ENCODE results near the gene FANCI. TPM values are rescaled to one million over a fixed set of nuclear protein-coding genes. Genes with fewer than 3 reads are reported as not detected.

FANCI gene
- total and polyA plus RNA-seq, 5 donors: 1.1 to 4.6 (median 4.0) TPM

DNA sequence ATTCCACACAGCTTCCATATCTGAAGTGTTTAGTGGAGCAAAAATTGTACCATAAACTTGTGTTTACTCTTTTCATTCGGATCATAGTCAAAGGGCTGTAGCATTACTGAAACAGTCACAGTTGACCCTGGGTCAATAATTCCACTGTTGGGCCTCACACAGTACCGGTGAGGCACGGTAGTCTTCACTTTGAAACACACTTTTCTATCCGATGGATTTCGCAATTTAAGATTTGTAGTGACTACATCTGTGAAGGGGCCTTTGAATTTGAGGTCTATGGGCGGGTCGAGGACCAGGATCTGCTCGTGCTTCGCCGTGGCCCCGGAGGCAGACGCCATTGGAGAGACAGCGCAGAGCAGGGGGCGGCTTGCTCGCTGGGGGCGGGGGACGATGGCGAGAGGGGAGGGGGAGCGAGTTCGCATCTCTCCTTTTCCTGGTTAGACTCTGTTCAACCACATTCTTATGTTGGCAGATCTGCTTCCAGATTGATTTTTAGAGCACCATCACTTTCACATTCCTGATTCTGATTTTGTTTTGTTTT is 42.2 kb upstream of the FANCI start:
- H3K27me3 ChIP-seq (ENCODE audit: control insufficient read depth, insufficient read depth): no peaks in the 10 kb centered on the region
- intact Hi-C loops (cut with DNase I): loop anchor here in 1 of 4 donors (10.0 kb wide), 1 partner anchor 103 kb away; no protein-coding TSS in a partner anchor
- no peak overlapping the region for H3K27ac ChIP-seq (ENCODE audit: low read length)
- 87% methylated on average over 20 of the region's 20 CpGs for WGBS
- no peaks in the 10 kb centered on the region for H3K4me1 ChIP-seq (ENCODE audit: control insufficient read depth, insufficient read depth, low read length)
- no peak for DNase-seq
- no peaks in the 10 kb centered on the region for H3K9me3 ChIP-seq (ENCODE audit: control insufficient read depth, low read length)
- ATAC-seq: no peak
- H3K4me3 ChIP-seq (ENCODE audit: low read length): no peak overlapping the region

DNA sequence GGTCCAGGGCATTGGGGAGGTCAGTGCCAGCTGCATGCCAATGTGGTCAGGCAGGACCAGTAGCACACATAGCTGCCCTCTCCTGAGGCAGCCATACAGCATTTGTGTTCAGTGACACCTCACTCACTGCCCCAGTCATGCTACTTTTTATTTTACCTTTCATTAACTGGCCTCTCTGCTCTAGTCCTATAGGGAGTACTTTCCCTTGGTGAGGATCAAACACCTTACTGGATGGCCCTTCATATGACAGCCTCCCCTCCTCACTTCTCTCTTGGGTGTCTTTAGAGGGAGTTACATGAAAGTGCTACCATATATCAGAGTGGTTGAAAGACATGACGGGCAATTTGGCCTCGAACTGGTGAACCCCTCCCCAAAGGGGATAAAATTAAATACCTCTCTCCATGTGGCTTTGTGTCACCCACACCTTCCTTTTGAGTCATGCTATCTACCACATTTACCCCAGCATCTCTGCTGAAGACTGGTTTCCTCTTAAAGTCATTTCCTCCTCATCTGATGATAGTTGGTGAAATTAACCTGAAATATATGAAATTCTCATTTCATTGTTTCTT is 40.0 kb upstream of the FANCI start:
- H3K4me3 ChIP-seq (ENCODE audit: low read length): no peak overlapping the region
- 54% methylated on average over 2 of the region's 2 CpGs for WGBS
- DNase-seq: no peak
- intact Hi-C loops (cut with DNase I): loop anchor here in 1 of 4 donors (10.0 kb wide), 1 partner anchor 101 kb away; no protein-coding TSS in a partner anchor
- H3K27ac ChIP-seq (ENCODE audit: low read length): no peak overlapping the region
- H3K9me3 ChIP-seq (ENCODE audit: control insufficient read depth, low read length): no peaks in the 10 kb centered on the region
- H3K27me3 ChIP-seq (ENCODE audit: control insufficient read depth, insufficient read depth): no peaks in the 10 kb centered on the region
- H3K4me1 ChIP-seq (ENCODE audit: control insufficient read depth, insufficient read depth, low read length): no peaks in the 10 kb centered on the region
- ATAC-seq: no peak

DNA sequence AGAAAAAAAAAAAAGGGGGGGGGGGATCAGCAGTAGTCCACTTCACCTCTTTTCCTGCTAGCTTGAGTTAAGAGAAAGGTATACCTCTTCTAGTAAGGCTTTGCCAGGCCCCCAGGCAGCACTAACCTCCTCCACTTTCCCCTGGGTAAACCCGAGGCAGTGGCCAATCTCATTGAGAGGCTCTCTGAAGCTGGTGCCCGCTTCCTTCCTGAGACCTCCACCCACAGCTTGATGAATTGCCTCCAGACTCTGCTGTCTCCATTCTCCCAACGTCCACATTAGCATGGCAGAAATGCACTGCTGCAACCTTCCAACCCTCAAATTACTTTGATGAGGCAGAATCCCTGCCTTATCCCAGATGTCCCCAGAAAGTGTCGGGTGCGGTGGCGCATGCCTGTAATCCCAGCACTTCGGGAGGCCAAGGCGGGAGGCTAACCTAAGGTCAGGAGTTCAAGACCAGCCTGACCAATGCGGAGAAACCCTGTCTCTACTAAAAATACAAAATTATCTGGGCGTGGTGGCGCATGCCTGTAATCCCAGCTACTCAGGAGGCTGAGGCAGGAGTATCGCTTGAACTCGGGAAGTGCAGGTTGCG is 37.7 kb upstream of the FANCI start:
- Histone ChIP-seq H3K27me3 (ENCODE audit: control insufficient read depth, insufficient read depth) (no peaks in the 10 kb centered on the region), H3K9me3 (ENCODE audit: control insufficient read depth, low read length) (no peaks in the 10 kb centered on the region), H3K27ac (ENCODE audit: low read length) (no peak overlapping the region), H3K4me3 (ENCODE audit: low read length) (no peak overlapping the region), H3K4me1 (ENCODE audit: control insufficient read depth, insufficient read depth, low read length) (no peaks in the 10 kb centered on the region)
- intact Hi-C loops (cut with DNase I): loop anchor here in 1 of 4 donors (10.0 kb wide), 1 partner anchor 99 kb away; no protein-coding TSS in a partner anchor
- DNase-seq (no peak), ATAC-seq (no peak)
- 78% methylated on average over 14 of the region's 14 CpGs for WGBS

DNA sequence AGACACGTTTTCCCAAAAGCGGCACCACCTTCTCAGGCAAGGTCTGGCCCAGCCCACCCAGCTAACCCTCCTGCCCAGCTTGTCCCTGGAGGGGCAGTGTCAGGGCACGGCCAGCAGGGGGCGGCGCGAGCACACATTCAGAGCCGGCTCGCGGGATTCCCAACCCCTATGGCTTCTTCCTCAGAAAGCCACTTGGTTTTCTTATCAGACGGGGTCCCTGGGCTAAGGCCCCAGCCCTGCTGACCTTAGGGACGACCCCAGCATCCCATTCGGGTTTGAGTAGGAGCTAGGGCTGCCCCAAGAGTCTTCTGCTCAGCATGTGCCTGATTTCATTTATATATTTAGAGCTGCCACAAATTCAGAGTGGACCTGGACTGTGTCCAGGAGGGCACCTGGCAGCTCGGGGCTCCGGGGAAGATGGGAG is 36.9 kb upstream of the FANCI start:
- WGBS: under 1% methylated on average over 14 of the region's 14 CpGs
- DNase-seq (peak; percentile 73 to 90 (median 88)), ATAC-seq (peak; percentile 84 to 87)
- no peaks in the 10 kb centered on the region for H3K4me1 ChIP-seq (ENCODE audit: control insufficient read depth, insufficient read depth, low read length)
- no peaks in the 10 kb centered on the region for H3K9me3 ChIP-seq (ENCODE audit: control insufficient read depth, low read length)
- no peak overlapping the region for H3K4me3 ChIP-seq (ENCODE audit: low read length)
- intact Hi-C loops (cut with DNase I): loop anchor here in 1 of 4 donors (10.0 kb wide), 1 partner anchor 98 kb away; no protein-coding TSS in a partner anchor
- no peaks in the 10 kb centered on the region for H3K27me3 ChIP-seq (ENCODE audit: control insufficient read depth, insufficient read depth)
- H3K27ac ChIP-seq (ENCODE audit: low read length): no peak overlapping the region

DNA sequence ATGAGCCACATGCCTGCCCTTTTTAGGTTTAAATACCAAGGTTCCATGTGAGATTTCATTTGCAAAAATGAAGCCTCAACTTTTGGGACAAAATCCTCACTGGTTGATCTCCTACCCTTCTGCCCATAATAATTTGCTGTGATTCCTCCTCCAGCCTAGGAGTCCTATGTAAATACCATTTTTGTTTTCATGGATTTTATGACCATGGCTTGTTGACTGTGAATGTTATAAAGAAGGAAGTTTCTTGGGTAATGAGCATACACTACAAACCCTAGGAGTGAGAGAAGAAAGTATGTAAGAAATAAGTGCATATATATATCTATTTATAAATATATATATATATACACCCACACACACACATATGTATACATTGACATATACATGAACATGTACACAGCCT is 35.5 kb upstream of the FANCI start:
- ATAC-seq: no peak

DNA sequence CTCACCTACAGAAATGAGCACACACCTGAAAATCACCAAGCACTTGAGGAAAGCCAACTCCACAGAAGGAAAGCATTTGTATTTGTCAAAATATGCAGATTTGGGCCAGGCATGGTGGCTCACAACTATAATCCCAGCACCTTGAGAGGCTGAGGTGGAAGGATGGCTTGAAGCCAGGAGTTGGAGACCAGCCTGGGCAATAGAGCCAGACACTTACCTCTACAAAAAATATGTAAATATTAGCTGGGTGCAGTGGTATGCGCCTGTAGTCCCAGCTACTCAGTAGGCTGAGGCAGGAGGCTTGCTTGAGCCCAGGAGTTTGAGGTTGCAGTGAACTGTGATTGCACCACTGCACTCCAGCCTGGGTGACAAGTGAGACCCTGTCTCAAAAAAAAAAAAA is 34.7 kb upstream of the FANCI start:
- DNase-seq: no peak
- H3K27ac ChIP-seq (ENCODE audit: low read length): no peak overlapping the region
- intact Hi-C loops (cut with DNase I): loop anchor here in 1 of 4 donors (10.0 kb wide), 1 partner anchor 96 kb away; no protein-coding TSS in a partner anchor
- H3K9me3 ChIP-seq (ENCODE audit: control insufficient read depth, low read length): no peaks in the 10 kb centered on the region
- 91% methylated on average over 1 of the region's 1 CpG for WGBS
- ATAC-seq: no peak
- H3K4me3 ChIP-seq (ENCODE audit: low read length): no peak overlapping the region
- H3K27me3 ChIP-seq (ENCODE audit: control insufficient read depth, insufficient read depth): no peaks in the 10 kb centered on the region
- no peaks in the 10 kb centered on the region for H3K4me1 ChIP-seq (ENCODE audit: control insufficient read depth, insufficient read depth, low read length)

More for the DNA sequence above, 35.5 kb upstream of the FANCI start:
- intact Hi-C loops (cut with DNase I): loop anchor here in 1 of 4 donors (10.0 kb wide), 1 partner anchor 97 kb away; no protein-coding TSS in a partner anchor
- Histone ChIP-seq H3K27ac (ENCODE audit: low read length) (no peak overlapping the region), H3K9me3 (ENCODE audit: control insufficient read depth, low read length) (no peaks in the 10 kb centered on the region), H3K4me3 (ENCODE audit: low read length) (no peak overlapping the region), H3K27me3 (ENCODE audit: control insufficient read depth, insufficient read depth) (no peaks in the 10 kb centered on the region), H3K4me1 (ENCODE audit: control insufficient read depth, insufficient read depth, low read length) (no peaks in the 10 kb centered on the region)
- no peak for DNase-seq

DNA sequence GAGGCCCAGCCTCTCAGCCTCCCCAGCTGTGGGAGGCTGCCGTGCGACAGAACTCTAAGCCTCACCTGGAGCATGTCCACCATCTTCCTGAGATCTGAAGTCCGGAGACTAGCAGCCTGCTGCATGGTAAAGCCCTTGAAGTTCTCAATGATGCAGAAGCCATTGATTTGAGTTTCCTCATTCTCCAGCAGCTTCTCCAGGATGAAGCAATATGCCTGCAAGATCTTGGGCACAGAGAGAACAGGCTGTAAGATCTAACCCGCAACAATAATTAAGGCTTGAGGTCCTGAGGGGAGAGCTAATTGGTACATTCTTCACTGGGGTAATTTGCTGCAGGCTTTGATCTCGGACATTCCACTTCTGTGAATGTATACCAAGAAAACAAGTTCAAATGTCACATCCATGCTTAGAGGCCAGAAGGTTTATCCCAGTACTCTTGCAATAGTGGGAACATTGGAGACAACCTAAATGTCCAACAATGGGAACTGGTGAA is 32.1 kb upstream of the FANCI start:
- ATAC-seq: no peak
- Histone ChIP-seq H3K27ac (ENCODE audit: low read length) (no peak overlapping the region), H3K4me3 (ENCODE audit: low read length) (no peak overlapping the region), H3K9me3 (ENCODE audit: control insufficient read depth, low read length) (no peaks in the 10 kb centered on the region), H3K4me1 (ENCODE audit: control insufficient read depth, insufficient read depth, low read length) (no peaks in the 10 kb centered on the region), H3K27me3 (ENCODE audit: control insufficient read depth, insufficient read depth) (no peaks in the 10 kb centered on the region)
- no peak for DNase-seq
- WGBS: 90% methylated on average over 5 of the region's 5 CpGs
- intact Hi-C loops (cut with DNase I): no loop called here

DNA sequence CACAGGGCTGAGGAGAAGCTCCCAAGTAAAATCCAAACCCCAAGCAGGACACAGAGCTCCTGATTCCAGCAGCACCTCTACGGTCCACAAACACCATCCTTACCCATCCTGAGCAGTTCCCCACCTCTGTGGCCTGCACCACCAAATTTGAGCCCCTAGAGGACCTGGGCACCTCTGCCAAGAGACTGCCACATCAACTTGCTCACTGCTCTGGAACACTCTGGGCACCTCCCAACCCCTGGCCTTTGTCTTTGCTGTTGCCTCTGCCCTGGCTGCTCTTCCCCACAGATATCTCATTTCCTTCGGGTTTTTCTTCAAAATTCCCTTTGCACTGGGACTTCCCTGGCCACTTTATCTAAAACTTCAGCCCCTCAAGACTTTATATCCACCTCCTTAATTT is 28.2 kb upstream of the FANCI start:
- Histone ChIP-seq H3K4me1 (ENCODE audit: control insufficient read depth, insufficient read depth, low read length) (no peaks in the 10 kb centered on the region), H3K4me3 (ENCODE audit: low read length) (no peak overlapping the region), H3K27me3 (ENCODE audit: control insufficient read depth, insufficient read depth) (no peaks in the 10 kb centered on the region), H3K27ac (ENCODE audit: low read length) (no peak overlapping the region), H3K9me3 (ENCODE audit: control insufficient read depth, low read length) (no peaks in the 10 kb centered on the region)
- ATAC-seq (no peak), DNase-seq (no peak)
- 67% methylated on average over 2 of the region's 2 CpGs for WGBS
- intact Hi-C loops (cut with DNase I): no loop called here

DNA sequence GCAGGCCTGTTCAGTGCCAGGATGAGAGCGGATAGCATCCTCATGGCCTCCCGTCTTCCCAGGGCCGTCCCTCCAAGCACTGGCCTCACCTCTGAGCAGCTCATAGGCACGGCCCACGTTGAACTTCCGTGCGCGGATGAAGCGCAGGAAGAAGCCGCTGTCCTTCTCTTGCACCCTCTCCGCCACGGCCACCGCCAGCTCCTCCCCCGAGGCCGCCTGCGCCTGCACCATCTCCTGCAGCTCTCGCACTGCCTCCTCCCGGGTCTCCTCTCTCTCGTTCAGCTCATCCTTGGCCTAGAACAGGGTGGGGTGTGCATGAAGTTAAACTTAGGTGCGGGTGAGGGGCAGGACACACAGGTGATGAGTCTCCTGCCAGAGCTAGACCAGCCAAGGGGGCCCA is 26.7 kb upstream of the FANCI start:
- Histone ChIP-seq H3K9me3 (ENCODE audit: control insufficient read depth, low read length) (no peaks in the 10 kb centered on the region), H3K27ac (ENCODE audit: low read length) (no peak overlapping the region), H3K27me3 (ENCODE audit: control insufficient read depth, insufficient read depth) (no peaks in the 10 kb centered on the region), H3K4me3 (ENCODE audit: low read length) (no peak overlapping the region), H3K4me1 (ENCODE audit: control insufficient read depth, insufficient read depth, low read length) (no peaks in the 10 kb centered on the region)
- DNase-seq (no peak), ATAC-seq (no peak)
- WGBS: 88% methylated on average over 20 of the region's 20 CpGs
- intact Hi-C loops (cut with DNase I): no loop called here

DNA sequence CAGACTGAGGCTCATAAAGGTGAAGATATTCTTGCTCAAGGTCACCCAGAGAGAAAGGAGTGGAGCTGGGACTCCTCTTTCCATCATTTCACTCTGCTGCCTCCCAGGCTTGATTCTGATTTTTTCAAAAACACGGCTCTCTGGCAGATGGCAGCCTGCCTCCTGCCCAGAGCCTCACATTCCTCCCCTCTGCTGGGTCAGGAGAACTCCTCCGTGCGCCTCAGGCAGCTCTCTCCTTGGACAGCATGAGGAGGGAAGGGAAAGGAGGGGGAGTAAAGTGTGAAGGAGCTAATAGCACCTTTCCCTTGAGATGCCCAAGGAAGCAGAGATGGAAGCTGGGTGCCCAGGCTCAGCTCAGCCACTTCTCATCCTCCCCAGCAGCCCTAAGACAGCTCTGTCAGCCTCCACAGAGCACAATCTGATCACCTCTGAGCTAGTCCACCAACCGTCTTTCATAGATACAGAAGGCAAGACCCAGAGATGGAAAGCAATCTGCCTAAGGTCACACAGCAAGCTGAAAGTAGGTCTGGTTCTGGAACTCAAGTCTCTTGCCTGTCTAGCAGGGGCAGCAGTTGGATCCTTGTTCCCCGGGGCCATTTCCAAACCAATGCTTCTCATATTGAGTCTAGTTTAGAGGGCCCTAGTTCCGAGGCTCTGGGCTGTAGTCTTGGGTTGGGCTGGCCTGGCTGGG is 25.9 kb upstream of the FANCI start:
- intact Hi-C loops (cut with DNase I): no loop called here
- H3K27ac ChIP-seq (ENCODE audit: low read length): no peak overlapping the region
- DNase-seq (no peak), ATAC-seq (no peak)
- no peaks in the 10 kb centered on the region for H3K9me3 ChIP-seq (ENCODE audit: control insufficient read depth, low read length)
- no peaks in the 10 kb centered on the region for H3K4me1 ChIP-seq (ENCODE audit: control insufficient read depth, insufficient read depth, low read length)
- WGBS: 71% methylated on average over 6 of the region's 6 CpGs
- H3K4me3 ChIP-seq (ENCODE audit: low read length): no peak overlapping the region
- no peaks in the 10 kb centered on the region for H3K27me3 ChIP-seq (ENCODE audit: control insufficient read depth, insufficient read depth)

DNA sequence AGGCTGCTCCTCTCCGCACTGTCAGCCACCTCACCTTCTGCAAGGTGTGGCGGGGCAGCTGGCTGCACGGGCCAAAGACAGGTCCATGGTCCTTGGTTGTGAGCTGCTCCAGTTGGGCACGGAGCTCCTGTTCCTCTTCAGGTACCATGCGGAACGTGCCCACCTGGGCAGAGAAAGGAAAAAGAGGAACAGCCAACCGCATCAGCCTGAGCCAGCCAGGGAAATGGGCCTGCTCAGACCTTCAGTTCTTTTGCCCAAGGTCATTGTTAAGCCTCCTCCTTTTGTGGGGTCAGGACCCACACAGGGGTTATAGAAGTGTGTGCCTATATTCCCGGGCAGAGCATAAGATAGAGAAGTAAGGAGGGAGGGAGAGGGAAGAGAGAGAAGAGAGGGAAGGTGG is 25.2 kb upstream of the FANCI start:
- DNase-seq: no peak
- 84% methylated on average over 8 of the region's 8 CpGs for WGBS
- no peak for ATAC-seq
- H3K4me1 ChIP-seq (ENCODE audit: control insufficient read depth, insufficient read depth, low read length): no peaks in the 10 kb centered on the region
- intact Hi-C loops (cut with DNase I): no loop called here
- no peaks in the 10 kb centered on the region for H3K27me3 ChIP-seq (ENCODE audit: control insufficient read depth, insufficient read depth)
- H3K4me3 ChIP-seq (ENCODE audit: low read length): no peak overlapping the region
- H3K27ac ChIP-seq (ENCODE audit: low read length): no peak overlapping the region
- H3K9me3 ChIP-seq (ENCODE audit: control insufficient read depth, low read length): no peaks in the 10 kb centered on the region
